ENCODE data around the gene CREB3L2. TPM values are rescaled to one million over a fixed set of nuclear protein-coding genes. Genes with fewer than 3 reads are reported as not detected.
A peak's percentile ranks its signal among the peaks of the same experiment; 100 is the strongest.

CREB3L2 gene
- total RNA-seq, 3 donors from 2014 or later, result 15.8 to 54.3 (median 40.6) TPM

GRCh38 chr7:137978464-137979237 is 23.2 kb downstream of the CREB3L2 start:
- peak; percentile 58 for ATAC-seq

GRCh38 chr7:137977173-137977572 is 24.7 kb downstream of the CREB3L2 start:
- Histone ChIP-seq H3K36me3 (ENCODE audit: low read depth) (no peaks in the 10 kb centered on the region), H3K4me1 (ENCODE audit: low read depth) (peaks cover 10% of the 10 kb centered on the region), H3K9me3 (no peaks in the 10 kb centered on the region), H3K4me3 (no peak overlapping the region)
- intact Hi-C loops (cut with DNase I, micrococcal nuclease), result no loop called here
- DNase-seq, result no peak
- ATAC-seq, result no peak
- no peak for TF ChIP-seq CTCF (IDR thresholded peaks at IDR 0.05)

More at GRCh38 chr7:137978464-137979237, 23.2 kb downstream of the CREB3L2 start:
- no peak overlapping the region for H3K4me3 ChIP-seq
- no peaks in the 10 kb centered on the region for H3K9me3 ChIP-seq
- H3K36me3 ChIP-seq (ENCODE audit: low read depth), result no peaks in the 10 kb centered on the region
- DNase-seq, result peak in 1 of 3 donors; percentile 33
- TF ChIP-seq CTCF (IDR thresholded peaks at IDR 0.05), result no peak
- intact Hi-C loops (cut with DNase I, micrococcal nuclease), result no loop called here
- peaks cover 10% of the 10 kb centered on the region for H3K4me1 ChIP-seq (ENCODE audit: low read depth)

GRCh38 chr7:137976696-137977095 is 25.2 kb downstream of the CREB3L2 start:
- Histone ChIP-seq H3K4me3 (no peak overlapping the region), H3K36me3 (ENCODE audit: low read depth) (no peaks in the 10 kb centered on the region), H3K4me1 (ENCODE audit: low read depth) (peaks cover 8% of the 10 kb centered on the region), H3K9me3 (no peaks in the 10 kb centered on the region)
- DNase-seq (no peak), ATAC-seq (no peak)
- TF ChIP-seq CTCF (IDR thresholded peaks at IDR 0.05), result no peak
- intact Hi-C loops (cut with DNase I, micrococcal nuclease), result no loop called here

- Histone ChIP-seq H3K36me3 (ENCODE audit: low read depth) (no peaks in the 10 kb centered on the region), H3K4me3 (no peak overlapping the region), H3K4me1 (ENCODE audit: low read depth) (peaks cover 4% of the 10 kb centered on the region), H3K9me3 (no peaks in the 10 kb centered on the region)
- ATAC-seq (no peak), DNase-seq (no peak)
- no peak for TF ChIP-seq CTCF (IDR thresholded peaks at IDR 0.05)
- intact Hi-C loops (cut with DNase I, micrococcal nuclease), result no loop called here
Observed at GRCh38 chr7:137976232-137976631, 25.7 kb downstream of the CREB3L2 start.

- Histone ChIP-seq H3K4me1 (ENCODE audit: low read depth) (no peaks in the 10 kb centered on the region), H3K4me3 (no peak overlapping the region), H3K9me3 (no peaks in the 10 kb centered on the region), H3K36me3 (ENCODE audit: low read depth) (no peaks in the 10 kb centered on the region)
- ATAC-seq, result no peak
- intact Hi-C loops (cut with DNase I, micrococcal nuclease), result no loop called here
- no peak for DNase-seq
- TF ChIP-seq CTCF (IDR thresholded peaks at IDR 0.05), result no peak
Observed at GRCh38 chr7:137975768-137976167, 26.1 kb downstream of the CREB3L2 start.
